22Rv1 (cell line): ENCODE measurements around the gene COX19.

Experiments used
- CTCF ChIP-seq: fragments of 450-650 bp; IDR thresholded peaks from 2 replicates; pipeline ENCODE4 v1.5.1; 2017; ENCODE audit warnings: mild to moderate bottlenecking
- ZFX ChIP-seq: fragments of 450-650 bp; IDR thresholded peaks from 2 replicates; pipeline ENCODE4 v1.6.1; 2017; ENCODE audit warnings: antibody characterized with exemption, borderline replicate concordance

- TF ChIP-seq CTCF (no peak), ZFX (no peak)
Observed at GRCh38 chr7:952548-953441, 22.6 kb downstream of the COX19 start.
